Stomach smooth muscle (tissue), 2 donors: ENCODE data around the gene RIMBP2.

Experiments
- H3K27ac ChIP-seq: one replicate; pipeline ENCODE4 v1.7.0; 2013; ENCODE audit warnings: mild to moderate bottlenecking, low read length, inconsistent platforms
- H3K27me3 ChIP-seq, 2 donors: one replicate each; pipeline ENCODE4 v1.7.0; 2013; ENCODE audit warnings: low read length in 2 of 2; ENCODE audit not compliant: insufficient read depth in 2 of 2, control insufficient read depth in 1 of 2
- H3K36me3 ChIP-seq, 2 donors: one replicate each; pipeline ENCODE4 v1.7.0; 2013; ENCODE audit warnings: low read length in 2 of 2; ENCODE audit not compliant: control insufficient read depth in 2 of 2, insufficient read depth in 2 of 2
- H3K4me1 ChIP-seq: one replicate; pipeline ENCODE4 v1.7.0; 2013; ENCODE audit warnings: low read length; ENCODE audit not compliant: control insufficient read depth, insufficient read depth
- H3K4me3 ChIP-seq, 2 donors: one replicate each; pipeline ENCODE4 v1.7.0; 2013; ENCODE audit warnings: low read length in 2 of 2
- H3K9ac ChIP-seq, 2 donors: one replicate each; pipeline ENCODE4 v1.7.0; 2013; ENCODE audit warnings: low read length in 2 of 2, mild to moderate bottlenecking in 1 of 2
- H3K9me3 ChIP-seq, 2 donors: one replicate each; pipeline ENCODE4 v1.7.0; 2013; ENCODE audit warnings: low read length in 2 of 2; ENCODE audit not compliant: control insufficient read depth in 2 of 2
- donor health status: healthy.
- donor health status: Pancreatic carcinoma.

Gene RIMBP2

DNA sequence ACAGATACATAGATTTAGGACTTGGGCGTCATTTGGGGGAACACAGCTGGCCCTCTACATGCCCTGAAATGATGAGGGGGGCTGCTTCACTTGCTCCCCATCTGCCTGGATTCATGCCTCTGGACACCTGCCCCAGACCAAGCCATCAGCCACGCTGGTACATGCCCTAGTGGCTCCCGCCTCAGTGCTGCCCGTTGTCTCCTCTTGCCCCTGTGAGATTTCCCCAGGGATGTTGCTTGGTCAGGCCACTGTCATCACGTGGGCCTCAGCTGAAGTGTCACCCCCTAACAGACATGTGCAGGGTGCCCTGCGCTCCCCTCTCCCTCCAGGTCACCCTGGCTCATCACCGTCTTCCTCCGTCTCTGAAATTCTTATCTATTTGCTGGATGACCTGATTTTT is 220.9 kb downstream of the RIMBP2 start:
- Histone ChIP-seq H3K9ac (no peak overlapping the region), H3K4me3 (no peak overlapping the region), H3K27me3 (peaks cover 0 to 3% of the 10 kb centered on the region in 2 donors), H3K27ac (no peak overlapping the region), H3K4me1 (peaks cover 4% of the 10 kb centered on the region), H3K36me3 (no peaks in the 10 kb centered on the region), H3K9me3 (no peaks in the 10 kb centered on the region)

DNA sequence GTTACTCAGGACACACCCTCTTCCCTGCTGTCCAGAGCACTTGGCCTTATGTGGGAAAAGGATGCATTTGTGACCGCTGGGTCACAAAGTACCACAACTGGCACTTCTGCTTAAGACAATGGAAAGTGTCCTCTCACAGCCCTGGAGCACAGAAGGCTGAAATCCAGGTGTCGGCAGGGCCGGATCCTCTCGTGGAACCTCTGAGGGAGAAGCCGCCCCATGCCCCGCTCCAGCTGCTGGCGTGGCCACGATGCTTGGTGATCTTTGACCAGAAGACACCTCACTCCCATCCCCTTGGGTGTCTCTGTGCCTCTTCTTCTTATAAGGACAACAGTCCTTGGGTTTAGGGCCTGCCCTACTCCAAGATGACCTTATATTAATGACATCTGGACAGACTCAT is 221.4 kb downstream of the RIMBP2 start:
- H3K27ac ChIP-seq: no peak overlapping the region
- H3K9ac ChIP-seq: no peak overlapping the region
- H3K9me3 ChIP-seq: no peaks in the 10 kb centered on the region

DNA sequence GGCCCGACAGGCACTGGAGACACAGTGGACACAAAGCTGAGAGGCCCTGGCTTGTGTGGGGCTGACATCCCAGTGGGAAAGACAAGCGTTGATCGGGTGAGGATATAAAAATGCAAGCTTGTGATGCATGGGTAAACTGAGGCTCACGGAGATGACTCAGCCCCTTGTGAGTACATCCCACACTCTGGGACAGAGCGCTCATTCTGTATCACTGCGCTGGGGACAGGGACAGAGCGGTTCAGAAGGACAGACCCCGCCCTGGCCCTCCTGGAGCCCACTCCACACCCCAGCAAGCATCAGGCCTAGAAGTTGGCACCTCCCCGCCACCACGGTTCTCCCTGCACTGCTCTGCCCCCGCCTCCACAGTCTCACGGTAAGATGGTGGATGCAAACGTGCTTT is 222.1 kb downstream of the RIMBP2 start:
- Histone ChIP-seq H3K27ac (no peak overlapping the region), H3K36me3 (no peaks in the 10 kb centered on the region), H3K27me3 (peaks cover 0 to 6% of the 10 kb centered on the region in 2 donors), H3K4me1 (peaks cover 4% of the 10 kb centered on the region), H3K9me3 (no peaks in the 10 kb centered on the region), H3K4me3 (no peak overlapping the region), H3K9ac (no peak overlapping the region)

More for the DNA sequence above, 221.4 kb downstream of the RIMBP2 start:
- Histone ChIP-seq H3K4me3 (no peak overlapping the region), H3K27me3 (peaks cover 0 to 3% of the 10 kb centered on the region in 2 donors), H3K36me3 (no peaks in the 10 kb centered on the region), H3K4me1 (peaks cover 4% of the 10 kb centered on the region)

DNA sequence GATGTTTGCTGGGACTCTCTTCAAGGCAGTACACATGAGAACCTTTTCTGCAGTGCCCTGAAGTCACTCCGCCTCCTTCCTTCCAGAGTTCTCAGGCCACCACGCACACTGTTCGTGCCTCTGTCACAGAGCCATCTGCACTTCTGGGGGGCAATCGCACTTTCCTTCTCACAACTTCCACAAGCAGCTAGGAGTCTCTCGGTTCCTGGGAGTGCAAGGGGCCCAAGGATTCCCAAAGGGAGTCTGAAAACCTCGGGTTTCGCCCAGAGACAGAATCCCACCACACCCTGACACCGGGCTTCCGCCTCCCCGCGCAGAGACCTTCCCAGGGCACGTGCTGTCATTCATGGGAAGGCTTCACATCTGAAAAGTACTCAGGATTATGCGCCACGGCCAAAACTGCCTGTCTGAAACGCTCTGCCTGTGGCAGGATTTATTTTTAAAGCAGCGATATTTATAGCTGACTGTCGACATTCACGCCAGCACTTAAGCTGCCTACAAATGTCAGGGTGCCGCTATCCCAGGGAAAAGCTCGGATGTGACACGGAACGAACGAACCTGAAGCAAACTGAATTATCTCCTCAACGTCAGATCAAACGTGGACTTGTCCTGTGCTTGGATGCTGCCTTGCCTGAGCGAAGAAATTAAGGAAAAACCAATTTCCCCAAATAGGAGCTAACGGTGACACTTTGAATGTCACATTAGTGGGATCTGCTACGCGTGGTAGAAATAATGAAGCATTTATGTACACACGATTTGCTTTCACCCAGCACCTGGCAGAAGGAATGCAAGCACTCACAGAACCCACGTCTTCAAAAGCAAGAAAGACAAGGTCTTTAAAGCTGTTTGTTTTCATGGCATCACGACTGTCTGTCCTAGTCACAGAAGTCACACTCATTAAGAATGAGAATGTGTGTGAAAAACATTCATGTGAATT is 224.4 kb downstream of the RIMBP2 start:
- Histone ChIP-seq H3K4me1 (peaks cover 4% of the 10 kb centered on the region), H3K9me3 (no peaks in the 10 kb centered on the region), H3K36me3 (no peaks in the 10 kb centered on the region), H3K4me3 (no peak overlapping the region), H3K27ac (no peak overlapping the region), H3K27me3 (peaks cover 0 to 6% of the 10 kb centered on the region in 2 donors), H3K9ac (no peak overlapping the region)

DNA sequence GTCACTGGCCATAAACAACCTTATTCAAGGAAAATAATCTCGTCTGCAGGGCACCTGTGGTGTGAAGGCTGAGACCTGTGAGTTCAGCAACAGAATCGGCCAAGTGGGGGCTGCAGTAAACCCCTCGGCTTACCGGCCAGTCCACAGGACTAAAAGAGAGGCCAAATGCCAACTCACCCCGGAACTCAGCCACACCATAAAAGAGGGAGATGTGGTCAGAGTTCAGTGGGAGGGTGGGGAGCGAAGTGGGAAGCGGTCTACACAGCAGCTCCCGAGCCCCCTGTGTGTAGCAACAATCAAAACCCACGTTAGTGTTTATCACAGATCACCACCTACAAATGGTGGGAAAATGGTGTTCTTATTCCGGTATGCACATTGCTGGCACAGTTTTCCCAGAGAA is 225.4 kb downstream of the RIMBP2 start:
- Histone ChIP-seq H3K9ac (no peak overlapping the region), H3K4me1 (peaks cover 4% of the 10 kb centered on the region), H3K4me3 (no peak overlapping the region), H3K9me3 (no peaks in the 10 kb centered on the region), H3K36me3 (no peaks in the 10 kb centered on the region), H3K27ac (no peak overlapping the region), H3K27me3 (peaks cover 0 to 6% of the 10 kb centered on the region in 2 donors)

DNA sequence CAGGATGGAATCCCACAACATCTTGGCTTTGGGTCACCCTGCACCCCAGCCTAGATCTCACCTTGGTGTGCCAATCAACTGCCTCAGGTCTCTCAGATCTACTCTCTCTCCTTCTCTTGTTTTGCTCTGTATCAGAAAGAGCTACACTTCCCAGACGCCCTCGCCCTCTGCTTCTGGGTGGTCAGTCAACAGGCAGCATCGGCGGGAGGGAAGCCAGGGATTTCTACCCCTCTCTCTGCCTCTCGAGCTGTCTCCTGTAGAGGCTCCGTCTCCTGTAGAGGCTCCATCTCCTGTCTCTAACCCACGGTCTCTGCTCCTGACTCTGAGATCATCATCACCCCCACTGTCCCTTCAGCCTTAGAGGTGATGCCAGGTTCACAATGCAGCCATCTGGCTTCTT is 226.8 kb downstream of the RIMBP2 start:
- peaks cover 0 to 5% of the 10 kb centered on the region in 2 donors for H3K27me3 ChIP-seq
- peaks cover 4% of the 10 kb centered on the region for H3K4me1 ChIP-seq
- no peak overlapping the region for H3K27ac ChIP-seq
- no peaks in the 10 kb centered on the region for H3K36me3 ChIP-seq
- no peaks in the 10 kb centered on the region for H3K9me3 ChIP-seq
- no peak overlapping the region for H3K9ac ChIP-seq
- no peak overlapping the region for H3K4me3 ChIP-seq

DNA sequence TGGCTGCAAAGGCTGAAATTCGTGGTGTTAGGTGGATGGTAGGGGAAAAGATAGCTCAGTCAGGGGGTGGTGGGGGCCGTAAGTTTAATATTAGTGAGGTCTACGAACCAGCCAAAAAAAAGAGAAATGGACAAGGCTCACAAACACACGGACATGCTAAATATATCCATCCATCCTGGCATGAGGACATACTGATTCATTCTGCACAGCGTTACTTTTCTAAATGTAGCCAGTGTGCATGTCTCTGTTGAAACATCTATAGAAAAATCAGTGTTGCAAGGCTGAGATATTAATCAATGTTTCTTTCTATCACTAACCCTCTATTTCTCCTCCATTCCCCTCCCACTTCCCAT is 227.8 kb downstream of the RIMBP2 start:
- no peaks in the 10 kb centered on the region for H3K36me3 ChIP-seq
- H3K4me3 ChIP-seq: no peak overlapping the region
- H3K27ac ChIP-seq: no peak overlapping the region
- H3K9me3 ChIP-seq: no peaks in the 10 kb centered on the region
- peaks cover 4% of the 10 kb centered on the region for H3K4me1 ChIP-seq
- no peak overlapping the region for H3K9ac ChIP-seq
- peaks cover 0 to 5% of the 10 kb centered on the region in 2 donors for H3K27me3 ChIP-seq

DNA sequence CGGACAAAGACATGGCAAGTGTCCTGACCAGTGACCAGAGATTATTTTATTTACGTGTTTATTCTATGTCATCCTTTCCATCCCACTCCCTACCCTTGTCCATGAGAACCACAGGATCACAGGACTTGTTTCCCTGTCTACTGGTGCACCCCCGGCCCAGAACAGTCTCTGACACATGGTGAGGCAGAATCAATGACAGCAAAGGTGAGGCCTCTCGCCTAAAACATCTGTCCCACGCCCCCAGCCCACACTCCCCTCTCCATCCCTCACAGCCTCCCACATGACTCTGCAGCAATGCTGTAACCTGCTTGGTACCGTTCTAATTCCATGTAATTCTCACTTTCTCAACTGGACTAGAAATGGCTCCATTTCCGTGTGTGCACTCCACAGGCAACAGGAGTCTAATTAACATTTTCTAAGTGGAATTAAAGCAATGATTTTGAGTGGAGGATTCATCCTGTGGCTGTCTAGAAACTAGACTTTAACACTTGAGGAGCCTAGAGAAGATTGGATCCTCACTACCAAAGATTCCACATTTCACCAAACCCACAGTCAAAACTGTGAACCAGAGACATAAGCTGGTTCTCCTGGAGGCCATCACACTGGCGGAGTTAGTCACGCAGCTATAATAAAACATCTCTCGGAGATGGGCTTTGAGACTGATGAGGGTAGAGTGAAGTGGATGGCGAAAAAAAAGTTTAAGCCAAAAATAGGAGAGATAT is 228.3 kb downstream of the RIMBP2 start:
- no peak overlapping the region for H3K27ac ChIP-seq
- peaks cover 4% of the 10 kb centered on the region for H3K4me1 ChIP-seq
- H3K36me3 ChIP-seq: no peaks in the 10 kb centered on the region
- no peak overlapping the region for H3K9ac ChIP-seq
- H3K4me3 ChIP-seq: no peak overlapping the region
- no peaks in the 10 kb centered on the region for H3K9me3 ChIP-seq
- peaks cover 0 to 5% of the 10 kb centered on the region in 2 donors for H3K27me3 ChIP-seq

DNA sequence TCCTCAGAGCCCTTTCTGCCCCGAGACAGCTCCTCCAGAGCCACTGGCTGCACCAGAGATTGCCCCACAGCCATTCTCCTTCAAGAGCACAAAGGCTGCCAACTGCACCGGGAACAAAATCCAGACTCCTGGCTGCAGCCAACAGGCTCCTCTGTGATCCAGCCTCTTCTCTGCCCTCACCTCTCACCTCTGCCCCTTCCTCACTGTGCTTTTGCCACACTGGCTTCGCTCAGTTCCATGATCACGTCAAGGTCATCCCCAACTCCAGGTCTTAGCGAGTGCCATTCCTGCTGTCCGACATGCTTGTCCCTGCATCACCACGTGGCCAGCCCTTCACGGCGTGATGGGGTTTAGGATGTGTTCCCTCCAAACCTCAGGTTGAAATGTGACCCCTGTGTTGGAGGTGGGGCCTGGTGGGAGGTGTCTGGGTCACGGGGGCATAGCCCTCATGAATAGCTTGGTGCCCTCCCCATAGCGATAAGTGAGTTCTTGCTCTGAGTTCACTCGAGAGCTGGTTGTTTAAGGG is 229.1 kb downstream of the RIMBP2 start:
- Histone ChIP-seq H3K27ac (no peak overlapping the region), H3K9ac (no peak overlapping the region), H3K4me3 (no peak overlapping the region), H3K36me3 (no peaks in the 10 kb centered on the region), H3K27me3 (peaks cover 0 to 5% of the 10 kb centered on the region in 2 donors), H3K9me3 (no peaks in the 10 kb centered on the region), H3K4me1 (peaks cover 4% of the 10 kb centered on the region)

DNA sequence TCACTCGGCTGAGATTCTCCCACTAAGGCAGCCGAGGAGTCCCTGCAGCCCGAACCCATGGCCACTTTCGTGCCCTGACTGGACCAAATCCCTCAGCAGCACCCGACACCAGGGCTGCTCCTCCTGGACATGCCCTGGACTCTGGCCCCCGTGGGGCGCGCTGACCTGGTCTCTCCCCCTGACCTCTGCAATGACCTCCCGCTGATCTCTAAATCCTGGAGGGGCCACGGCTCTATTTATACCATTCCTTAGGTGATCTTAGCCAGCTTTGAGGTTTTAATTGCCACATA is 230.0 kb downstream of the RIMBP2 start:
- Histone ChIP-seq H3K9ac (no peak overlapping the region), H3K4me1 (no peaks in the 10 kb centered on the region), H3K9me3 (no peaks in the 10 kb centered on the region), H3K27me3 (peaks cover 2 to 5% of the 10 kb centered on the region in 2 donors), H3K27ac (no peak overlapping the region), H3K4me3 (no peak overlapping the region), H3K36me3 (no peaks in the 10 kb centered on the region)
